ENCODE results near the gene IQCF5. TPM values are rescaled to one million over a fixed set of nuclear protein-coding genes. Genes with fewer than 3 reads are reported as not detected.
"Not testable (repeated sequence)": the region's sequence is repeated elsewhere in the genome, so short reads cannot be mapped to it uniquely, and the experiment has no call there.

Gene IQCF5
- total RNA-seq, 2 experiments from 2014 or later: not detected

DNA sequence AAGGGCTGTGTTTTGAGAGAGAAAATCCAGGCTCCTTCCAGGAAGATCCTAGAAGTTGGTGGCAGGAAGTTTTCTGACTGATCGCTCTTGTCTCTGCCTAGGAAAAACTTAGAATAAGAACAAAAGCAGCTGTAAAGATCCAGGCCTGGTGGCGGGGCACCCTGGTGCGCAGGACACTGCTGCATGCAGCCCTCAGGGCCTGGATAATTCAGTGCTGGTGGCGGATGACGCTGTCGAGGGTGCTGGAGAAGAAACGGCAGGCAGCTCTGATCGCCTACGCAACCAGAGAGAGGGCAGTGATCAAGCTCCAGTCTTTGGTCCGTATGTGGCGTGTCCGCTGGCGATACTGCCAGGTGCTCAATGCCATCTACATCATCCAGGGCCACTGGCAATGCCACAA, 12.5 kb downstream of the IQCF5 start:
- peaks cover 10% of the 10 kb centered on the region for H3K27me3 Mint-ChIP-seq
- H3K36me3 Mint-ChIP-seq (ENCODE audit: low read depth): no peaks in the 10 kb centered on the region
- DNase-seq (no peak), ATAC-seq (no peak)
- intact Hi-C loops (cut with DNase I, micrococcal nuclease): no loop called here
- H3K4me3 Mint-ChIP-seq: no peak overlapping the region
- H3K27ac Mint-ChIP-seq: no peak overlapping the region
- CTCF ChIA-PET: no interaction called here
- POLR2A ChIA-PET: no interaction called here
- H3K9me3 Mint-ChIP-seq (ENCODE audit: low read depth): no peaks in the 10 kb centered on the region
- H3K4me1 Mint-ChIP-seq: no peaks in the 10 kb centered on the region

DNA sequence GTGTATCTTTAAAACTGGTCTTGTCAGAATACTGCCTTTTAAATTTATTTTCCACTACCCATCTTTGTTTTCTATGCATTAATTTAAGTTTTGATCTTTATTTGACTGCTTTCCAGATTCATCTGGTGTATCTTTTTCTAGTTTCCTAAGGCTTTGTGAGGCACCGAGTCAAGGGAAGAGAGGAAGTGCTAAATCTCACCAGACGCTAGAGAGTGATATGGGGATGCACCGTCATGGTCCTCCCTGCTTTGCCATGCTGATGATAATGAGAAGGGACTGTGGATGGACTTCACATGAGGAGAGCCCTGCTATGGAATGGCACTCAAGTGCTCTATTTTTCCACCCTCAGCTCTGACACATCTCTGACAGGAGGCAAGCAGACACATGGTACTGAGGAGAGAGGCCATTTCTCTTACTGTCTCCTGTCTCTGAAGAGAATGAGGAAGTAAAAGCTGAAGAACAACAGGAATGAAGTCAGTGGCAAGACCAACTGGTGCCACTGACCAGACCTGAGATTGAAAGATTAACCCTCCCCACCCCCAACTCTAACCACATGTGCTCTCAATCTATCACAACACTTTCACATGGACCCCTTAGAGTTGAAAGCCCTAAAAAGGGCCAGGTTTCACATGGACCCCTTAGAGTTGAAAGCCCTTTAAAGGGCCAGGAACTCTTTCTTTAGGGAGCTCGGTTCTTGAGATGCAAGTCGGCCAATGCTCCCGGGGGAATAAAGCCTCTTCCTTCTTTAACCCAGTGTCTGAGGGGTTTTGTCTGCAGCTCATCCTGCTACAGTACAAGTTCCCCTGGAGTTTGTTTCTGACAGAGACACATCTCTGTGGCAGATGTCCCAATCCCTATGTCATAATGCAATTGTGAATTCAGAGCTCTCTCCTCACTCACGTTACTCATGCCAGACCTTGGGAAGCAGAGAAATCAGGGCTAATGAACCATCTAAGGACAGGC, 14.4 kb downstream of the IQCF5 start, which contains the start of gene IQCF2:
Gene IQCF2 (plus strand): TSS at position 913 of the 963 bp plus-strand sequence. CDS start 52 bp downstream, outside the sequence.
- Mint-ChIP-seq H3K9me3 (ENCODE audit: low read depth) (no peaks in the 10 kb centered on the region), H3K27ac (no peak within 1 kb of the TSS), H3K4me3 (no peak within 1 kb of the TSS), H3K4me1 (no peaks in the 10 kb centered on the region), H3K27me3 (peaks cover 7% of the 10 kb centered on the region), H3K36me3 (ENCODE audit: low read depth) (no peaks in the 10 kb centered on the region)
- DNase-seq (no peak), ATAC-seq (no peak)
- intact Hi-C loops (cut with DNase I, micrococcal nuclease): no loop called here
- ChIA-PET POLR2A (no interaction called here), CTCF (interaction anchor here (0.9 to 1.0 kb wide), 3 partner anchors 41 to 81 kb away, joined by 3 read pairs; partner anchors contain the start of gene RRP9)

DNA sequence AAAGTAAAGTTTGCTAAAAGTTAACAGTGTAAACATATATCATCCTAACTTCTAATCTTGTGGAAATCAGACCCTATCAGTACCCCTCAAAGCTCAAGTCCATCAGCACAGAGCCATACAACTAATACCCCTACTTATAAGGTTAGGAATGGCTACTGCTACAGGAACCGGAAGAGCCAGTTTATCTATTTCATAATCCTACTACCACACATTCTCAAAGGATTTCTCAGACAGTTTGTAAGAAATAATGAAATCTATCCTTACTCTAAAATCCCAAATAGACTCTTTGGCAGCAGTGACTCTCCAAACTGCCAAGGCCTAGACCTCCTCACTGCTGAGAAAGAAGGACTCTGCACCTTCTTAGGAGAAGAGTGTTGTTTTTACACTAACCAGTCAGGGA, 20.0 kb downstream of the IQCF5 start:
- H3K27ac Mint-ChIP-seq; H3K4me1 Mint-ChIP-seq; DNase-seq; H3K4me3 Mint-ChIP-seq; H3K36me3 Mint-ChIP-seq (ENCODE audit: low read depth); POLR2A ChIA-PET; intact Hi-C loops (cut with DNase I, micrococcal nuclease); CTCF ChIA-PET; H3K27me3 Mint-ChIP-seq; ATAC-seq; H3K9me3 Mint-ChIP-seq (ENCODE audit: low read depth): not testable (repeated sequence)

DNA sequence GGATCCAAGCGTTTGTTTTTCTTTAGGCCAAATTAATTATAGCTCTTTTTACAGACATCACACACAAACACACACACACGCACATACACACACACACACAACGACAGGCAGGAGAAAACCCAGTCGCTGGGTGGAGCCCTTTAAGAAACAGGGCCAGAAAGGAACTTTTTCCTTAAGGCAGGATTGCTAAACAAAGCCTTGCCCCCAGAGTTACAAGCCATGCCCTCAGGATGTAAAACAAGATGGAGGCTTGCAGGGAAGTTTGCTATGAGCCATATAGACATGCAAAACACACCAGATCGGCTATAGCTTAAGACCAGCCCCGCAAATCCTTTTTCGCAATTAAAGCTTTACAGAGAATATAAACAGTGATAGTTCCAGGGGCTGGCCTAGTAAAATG, 30.3 kb downstream of the IQCF5 start:
- intact Hi-C loops (cut with DNase I, micrococcal nuclease): no loop called here
- ATAC-seq: no peak
- no peak overlapping the region for H3K4me3 Mint-ChIP-seq
- H3K36me3 Mint-ChIP-seq (ENCODE audit: low read depth): peaks cover 1% of the 10 kb centered on the region
- H3K27ac Mint-ChIP-seq: no peak overlapping the region
- H3K4me1 Mint-ChIP-seq: no peaks in the 10 kb centered on the region
- no peak for DNase-seq
- peaks cover 27% of the 10 kb centered on the region for H3K27me3 Mint-ChIP-seq
- POLR2A ChIA-PET: no interaction called here
- peaks cover 9% of the 10 kb centered on the region for H3K9me3 Mint-ChIP-seq (ENCODE audit: low read depth)
- CTCF ChIA-PET: no interaction called here

DNA sequence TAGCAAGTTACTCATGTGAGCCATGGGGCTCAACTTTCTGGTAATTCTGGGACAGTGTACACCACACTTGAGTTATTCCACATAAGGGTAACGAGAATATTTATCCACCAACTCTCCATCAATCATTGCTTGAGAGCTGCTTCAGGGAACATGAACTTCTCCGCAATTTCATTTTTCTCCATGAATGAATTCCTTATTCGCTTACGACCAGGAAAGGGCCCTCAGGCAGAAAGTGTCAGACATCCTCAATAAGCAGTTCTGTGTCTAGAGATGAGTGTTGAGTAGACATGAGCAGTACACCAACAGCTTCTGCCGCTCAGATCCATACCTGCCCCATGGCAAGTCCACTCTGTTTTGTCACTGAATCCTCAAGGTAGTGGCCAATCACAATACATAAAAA, 38.8 kb downstream of the IQCF5 start:
- POLR2A ChIA-PET: no interaction called here
- DNase-seq (no peak), ATAC-seq (no peak)
- intact Hi-C loops (cut with DNase I, micrococcal nuclease): no loop called here
- CTCF ChIA-PET: interaction anchor here (1.6 kb wide), 1 partner anchor 17 kb away, joined by 5 read pairs; no protein-coding TSS in a partner anchor
- Mint-ChIP-seq H3K9me3 (ENCODE audit: low read depth) (no peaks in the 10 kb centered on the region), H3K36me3 (ENCODE audit: low read depth) (no peaks in the 10 kb centered on the region), H3K4me3 (no peak overlapping the region), H3K27ac (no peak overlapping the region), H3K27me3 (peaks cover 18% of the 10 kb centered on the region), H3K4me1 (no peaks in the 10 kb centered on the region)

DNA sequence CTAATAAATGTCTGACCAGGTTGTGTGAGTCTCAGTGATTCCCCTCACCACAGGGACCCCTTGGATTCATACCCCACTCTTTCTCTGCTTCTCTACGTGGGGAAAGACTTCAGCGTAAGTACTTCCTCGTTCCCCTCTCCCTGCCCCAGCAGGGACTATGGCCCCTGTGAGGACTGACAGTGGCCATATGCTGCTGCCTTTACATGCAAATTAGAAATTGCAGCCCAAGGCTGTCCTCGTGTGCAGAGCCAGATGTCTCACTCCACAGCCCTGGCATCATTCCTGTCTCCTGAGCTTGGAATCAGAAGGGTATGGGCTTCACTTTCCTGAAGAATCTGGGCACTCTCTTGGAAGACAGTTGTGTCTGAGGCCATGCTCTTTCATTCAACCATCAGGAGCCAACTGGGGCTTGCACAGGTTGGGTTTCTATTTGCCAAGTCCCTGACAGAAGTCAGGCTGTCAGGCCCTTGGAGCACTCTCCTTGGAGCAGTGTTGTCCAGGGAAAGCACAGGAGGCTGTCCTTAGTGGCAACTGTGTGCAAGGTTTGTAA, 44.5 kb downstream of the IQCF5 start:
- no peak for DNase-seq
- Mint-ChIP-seq H3K4me1 (no peaks in the 10 kb centered on the region), H3K9me3 (ENCODE audit: low read depth) (peaks cover 17% of the 10 kb centered on the region), H3K36me3 (ENCODE audit: low read depth) (no peaks in the 10 kb centered on the region), H3K27me3 (peaks cover 25% of the 10 kb centered on the region), H3K27ac (no peak overlapping the region), H3K4me3 (no peak overlapping the region)
- POLR2A ChIA-PET: no interaction called here
- ATAC-seq: no peak
- CTCF ChIA-PET: interaction anchor here (0.6 to 1.4 kb wide), 2 partner anchors 11 to 196 kb away, joined by 3 to 5 read pairs; no protein-coding TSS in a partner anchor
- intact Hi-C loops (cut with DNase I, micrococcal nuclease): no loop called here

DNA sequence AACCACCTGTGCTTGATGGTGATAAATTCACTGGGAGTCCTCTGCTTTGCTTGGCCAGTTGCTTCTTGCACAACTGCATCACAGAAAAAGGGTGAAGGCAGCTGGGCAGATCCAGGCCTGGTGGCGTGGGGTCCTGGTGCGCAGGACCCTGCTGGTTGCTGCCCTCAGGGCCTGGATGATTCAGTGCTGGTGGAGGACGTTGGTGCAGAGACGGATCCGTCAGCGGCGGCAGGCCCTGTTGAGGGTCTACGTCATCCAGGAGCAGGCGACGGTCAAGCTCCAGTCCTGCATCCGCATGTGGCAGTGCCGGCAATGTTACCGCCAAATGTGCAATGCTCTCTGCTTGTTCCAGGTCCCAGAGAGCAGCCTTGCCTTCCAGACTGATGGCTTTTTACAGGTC, 45.1 kb downstream of the IQCF5 start:
- Mint-ChIP-seq H3K27ac (no peak overlapping the region), H3K27me3 (peaks cover 27% of the 10 kb centered on the region), H3K36me3 (ENCODE audit: low read depth) (no peaks in the 10 kb centered on the region), H3K4me1 (no peaks in the 10 kb centered on the region), H3K4me3 (no peak overlapping the region), H3K9me3 (ENCODE audit: low read depth) (peaks cover 17% of the 10 kb centered on the region)
- intact Hi-C loops (cut with DNase I, micrococcal nuclease): no loop called here
- POLR2A ChIA-PET: no interaction called here
- CTCF ChIA-PET: no interaction called here
- DNase-seq (no peak), ATAC-seq (no peak)

DNA sequence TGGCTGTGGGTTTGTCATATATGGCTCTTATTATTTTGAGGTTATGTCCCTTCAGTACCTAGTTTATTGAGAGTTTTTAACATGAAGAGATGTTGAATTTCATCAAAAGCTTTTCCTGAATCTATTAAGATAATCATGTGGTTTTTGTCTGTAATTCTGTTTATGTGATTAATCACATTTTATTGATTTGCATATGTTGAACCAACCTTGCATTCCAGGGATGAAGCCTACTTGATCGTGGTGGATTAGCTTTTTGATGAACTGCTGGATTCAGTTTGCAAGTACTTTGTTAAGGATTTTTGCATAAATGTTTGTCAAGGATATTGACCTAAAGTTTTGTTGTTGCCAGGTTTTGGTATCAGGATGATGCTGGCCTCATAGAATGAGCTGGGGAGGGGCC, 47.1 kb downstream of the IQCF5 start:
- Mint-ChIP-seq H3K36me3 (ENCODE audit: low read depth) (no peaks in the 10 kb centered on the region), H3K9me3 (ENCODE audit: low read depth) (peaks cover 17% of the 10 kb centered on the region), H3K4me1 (peaks cover 3% of the 10 kb centered on the region), H3K4me3 (no peak overlapping the region), H3K27me3 (peaks cover 21% of the 10 kb centered on the region), H3K27ac (no peak overlapping the region)
- ATAC-seq (no peak), DNase-seq (no peak)
- intact Hi-C loops (cut with DNase I, micrococcal nuclease): no loop called here
- CTCF ChIA-PET: interaction anchor here (0.6 to 1.1 kb wide), 4 partner anchors 9 to 142 kb away, joined by 3 to 8 read pairs (median 4); no protein-coding TSS in a partner anchor
- POLR2A ChIA-PET: no interaction called here

Other genes with a start within 250 kb of the IQCF5 start
- 10 to 100 TPM; 35.3 to 37.4 TPM for gene TEX264, start 204.3 kb downstream of the IQCF5 start, total RNA-seq
- under 1 TPM; 0.27 to 0.47 TPM for gene GRM2, start 168.5 kb downstream of the IQCF5 start, total RNA-seq
- gene IQCF6, start 96.4 kb downstream of the IQCF5 start, total RNA-seq: not detected
- not detected for gene IQCF2, start 14.0 kb downstream of the IQCF5 start, total RNA-seq
- not detected for gene IQCF1, start 27.8 kb upstream of the IQCF5 start, total RNA-seq
- gene RRP9, start 66.3 kb upstream of the IQCF5 start, total RNA-seq: 10 to 100 TPM; 38.2 to 39.3 TPM
- gene PARP3, start 66.8 kb upstream of the IQCF5 start, total RNA-seq: 10 to 100 TPM; 10.6 to 12.2 TPM
- gene GPR62, start 79.8 kb upstream of the IQCF5 start, total RNA-seq: not detected
- gene PCBP4, start 91.9 kb upstream of the IQCF5 start, total RNA-seq: 10 to 100 TPM; 12.5 to 13.6 TPM
- gene ABHD14B, start 98.4 kb upstream of the IQCF5 start, total RNA-seq: 10 to 100 TPM; 62.4 to 65.0 TPM
- 1 to 10 TPM; 6.3 to 7.5 TPM for gene ABHD14A, start 99.5 kb upstream of the IQCF5 start, total RNA-seq
- 10 to 100 TPM; 61.5 to 90.0 TPM for gene ACY1, start 107.9 kb upstream of the IQCF5 start, total RNA-seq
- gene RPL29, start 120.3 kb upstream of the IQCF5 start, total RNA-seq: 1,000 to 10,000 TPM; 1,975 to 2,071 TPM
- 10 to 100 TPM; 17.1 to 20.3 TPM for gene DUSP7, start 181.0 kb upstream of the IQCF5 start, total RNA-seq